GM19455 (cell line): ENCODE data around the gene MYOM1.
A peak's percentile ranks its signal among the peaks of the same experiment; 100 is the strongest.

Source experiments
- ATAC-seq: cut with Tn5 transposase; IDR thresholded peaks from one replicate; pipeline ENCODE4 v1.9.1; 2021; ENCODE audit not compliant: unreplicated experiment

MYOM1 gene

GRCh38 chr18:3153107-3153704 is 66.6 kb downstream of the MYOM1 start:
- no peak for ATAC-seq

GRCh38 chr18:3152294-3152693 is 67.5 kb downstream of the MYOM1 start:
- no peak for ATAC-seq

GRCh38 chr18:3151399-3152264 is 68.1 kb downstream of the MYOM1 start:
- no peak for ATAC-seq

DNA sequence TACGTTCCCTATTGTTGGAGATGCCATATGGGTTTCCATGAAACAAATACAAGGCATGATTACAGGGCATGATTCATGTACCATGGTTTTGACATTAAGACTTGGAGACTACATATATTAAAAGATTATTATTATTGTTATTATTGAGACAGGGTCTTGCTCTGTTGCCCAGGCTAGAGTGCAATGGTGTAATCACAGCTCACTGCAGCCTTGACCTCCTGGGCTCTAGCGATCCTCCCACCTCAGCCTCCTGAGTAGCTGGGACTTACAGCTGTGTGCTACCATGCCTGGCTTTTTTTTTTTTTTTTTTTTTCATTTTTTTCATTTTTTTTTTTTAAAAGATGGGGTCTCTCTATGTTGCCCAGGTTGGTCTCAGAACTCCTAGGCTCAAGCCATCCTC is 69.1 kb downstream of the MYOM1 start:
- ATAC-seq = no peak

DNA sequence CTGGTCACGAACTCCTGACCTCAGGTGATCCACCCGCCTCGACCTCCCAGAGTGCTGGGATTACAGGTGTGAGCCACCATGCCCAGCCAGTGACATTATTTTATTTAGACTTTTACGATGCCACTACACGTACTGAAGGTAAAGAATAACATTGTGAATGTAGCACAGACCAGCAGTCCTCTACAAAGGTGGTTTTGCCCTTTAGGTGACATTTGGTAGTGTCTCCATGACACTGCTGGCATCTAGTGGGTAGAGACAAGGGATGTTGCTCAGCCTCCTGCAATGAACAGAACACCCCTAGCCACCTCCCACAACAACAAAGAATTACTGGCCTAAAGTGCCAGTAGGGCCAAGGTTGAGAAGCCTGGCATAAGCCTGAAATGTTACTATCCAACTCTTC is 69.5 kb downstream of the MYOM1 start:
- no peak for ATAC-seq

DNA sequence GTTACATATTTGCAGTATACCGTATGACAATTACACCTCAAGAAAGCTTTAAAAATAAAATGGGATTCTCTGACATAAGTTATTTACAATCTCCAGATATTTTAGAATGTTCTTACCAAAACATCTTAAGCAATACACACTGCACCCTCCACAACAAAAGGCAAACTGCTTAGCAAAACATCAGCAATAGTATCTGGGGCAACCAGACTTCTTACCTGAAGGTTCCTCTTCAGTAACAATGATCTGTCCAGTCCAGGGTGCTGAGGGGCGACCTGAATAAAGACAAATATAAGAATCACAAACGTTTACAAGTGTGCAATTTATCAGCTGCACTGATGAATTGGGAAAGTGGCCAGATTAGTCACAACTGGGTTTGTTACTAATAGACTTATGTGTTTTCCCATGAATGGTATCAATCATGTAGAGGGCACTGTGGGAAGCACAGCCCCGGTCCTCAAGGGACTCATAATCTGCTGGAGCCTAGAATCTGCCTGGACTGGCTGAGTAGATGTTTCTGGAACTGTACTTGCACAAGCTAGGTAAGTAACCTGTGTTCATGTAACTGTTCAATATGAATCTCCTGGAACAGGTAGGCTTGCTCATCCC is 70.7 kb downstream of the MYOM1 start:
- ATAC-seq = no peak

DNA sequence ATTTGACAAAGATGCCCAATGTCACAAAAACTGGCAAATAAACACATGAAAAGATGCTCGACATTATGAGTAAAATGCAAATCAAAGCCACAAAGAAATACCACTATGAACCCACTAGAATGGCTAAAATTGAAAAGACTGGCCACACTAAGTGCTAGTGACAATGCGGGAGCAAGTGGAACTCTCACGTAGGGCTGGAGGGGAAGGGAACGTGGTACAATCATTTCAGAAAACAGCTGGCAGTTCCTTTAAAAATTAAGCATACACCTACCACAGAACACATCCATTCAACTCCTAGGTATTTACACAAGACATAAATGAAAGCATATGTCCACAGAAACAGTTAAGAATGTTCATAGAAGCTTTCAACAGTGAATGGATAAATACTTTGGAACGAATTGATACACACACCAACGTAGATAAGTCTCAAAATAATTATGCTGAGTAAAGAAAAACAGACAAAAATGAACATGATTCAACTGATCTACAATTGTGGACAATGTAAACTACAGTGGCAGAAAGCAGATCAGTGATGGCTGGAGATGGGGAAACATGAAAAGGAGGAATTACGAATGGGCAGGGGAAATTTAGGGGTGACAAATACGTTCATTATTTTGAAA is 71.7 kb downstream of the MYOM1 start:
- ATAC-seq = no peak

DNA sequence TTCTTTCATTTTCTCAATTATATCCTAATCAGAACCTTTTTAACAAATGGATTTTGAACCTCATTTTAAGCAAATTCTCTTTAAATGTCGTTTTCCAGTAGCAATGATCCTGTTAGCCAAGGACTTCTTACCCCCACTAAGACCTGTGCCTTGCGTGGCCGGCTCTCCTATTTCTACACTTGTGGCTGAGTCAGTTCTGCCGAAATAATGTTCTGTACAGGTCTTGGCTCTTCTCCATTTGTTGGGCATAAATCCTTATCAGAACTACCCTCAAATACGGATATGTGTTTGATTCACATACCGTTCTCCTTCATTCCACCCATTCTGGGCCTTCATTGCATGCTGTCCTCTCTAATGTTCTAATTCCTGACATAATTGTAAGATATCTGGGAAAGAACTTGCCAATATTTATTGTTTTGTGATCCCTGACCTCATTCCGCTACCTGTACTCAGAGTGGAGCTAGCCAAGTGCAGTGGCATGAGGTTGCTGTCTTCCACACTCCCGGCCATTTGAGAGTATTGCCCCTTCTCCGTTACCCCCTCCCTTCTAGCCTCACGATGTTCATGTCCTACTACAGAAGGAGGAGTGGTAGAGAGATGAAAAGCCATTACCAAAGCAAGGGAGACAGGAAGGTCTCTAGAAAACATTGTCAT is 78.7 kb downstream of the MYOM1 start:
- no peak for ATAC-seq

- ATAC-seq = no peak
Measured at GRCh38 chr18:3140342-3140741, 79.4 kb downstream of the MYOM1 start.

- ATAC-seq = no peak
Measured at GRCh38 chr18:3139406-3139805, 80.4 kb downstream of the MYOM1 start.

GRCh38 chr18:3138274-3138975 is 81.3 kb downstream of the MYOM1 start:
- ATAC-seq = no peak

GRCh38 chr18:3135536-3135935 is 84.2 kb downstream of the MYOM1 start:
- no peak for ATAC-seq

DNA sequence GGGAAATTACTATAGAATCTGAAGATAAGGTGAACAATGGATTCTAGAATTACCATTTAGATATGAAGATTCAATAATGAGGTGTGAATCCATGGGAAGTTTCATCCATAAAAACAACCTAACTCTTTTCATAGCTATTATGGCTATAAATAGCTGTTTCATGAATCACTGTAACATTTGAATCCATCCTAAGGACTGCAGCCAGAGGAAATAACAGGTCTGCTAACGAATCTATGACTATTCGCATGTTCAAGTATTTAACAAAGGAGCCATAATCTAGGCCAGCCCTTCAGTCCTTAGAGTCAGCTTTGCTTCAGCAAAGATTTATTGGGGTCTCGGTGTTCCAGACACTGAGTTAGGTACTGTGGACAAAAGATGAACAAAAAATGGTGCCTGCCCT is 87.1 kb downstream of the MYOM1 start:
- no peak for ATAC-seq

DNA sequence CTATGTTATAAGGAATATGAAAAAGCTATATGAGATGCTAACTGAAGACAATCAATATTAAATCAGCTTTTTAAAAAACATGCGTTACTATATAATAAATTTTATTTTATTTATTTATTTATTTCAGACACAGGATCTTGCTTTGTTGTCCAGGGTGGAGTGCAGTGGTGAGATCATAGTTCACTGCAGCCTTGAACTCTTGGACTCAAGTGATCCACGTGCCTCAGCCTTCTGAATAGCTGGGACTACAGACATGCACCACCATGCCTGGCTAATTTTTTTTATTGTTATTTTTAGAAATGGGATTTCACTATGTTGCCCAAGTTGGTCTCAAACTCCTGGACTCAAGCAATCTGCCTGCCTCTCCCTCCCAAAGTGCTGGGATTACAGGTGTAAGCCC is 89.4 kb downstream of the MYOM1 start:
- ATAC-seq = no peak

DNA sequence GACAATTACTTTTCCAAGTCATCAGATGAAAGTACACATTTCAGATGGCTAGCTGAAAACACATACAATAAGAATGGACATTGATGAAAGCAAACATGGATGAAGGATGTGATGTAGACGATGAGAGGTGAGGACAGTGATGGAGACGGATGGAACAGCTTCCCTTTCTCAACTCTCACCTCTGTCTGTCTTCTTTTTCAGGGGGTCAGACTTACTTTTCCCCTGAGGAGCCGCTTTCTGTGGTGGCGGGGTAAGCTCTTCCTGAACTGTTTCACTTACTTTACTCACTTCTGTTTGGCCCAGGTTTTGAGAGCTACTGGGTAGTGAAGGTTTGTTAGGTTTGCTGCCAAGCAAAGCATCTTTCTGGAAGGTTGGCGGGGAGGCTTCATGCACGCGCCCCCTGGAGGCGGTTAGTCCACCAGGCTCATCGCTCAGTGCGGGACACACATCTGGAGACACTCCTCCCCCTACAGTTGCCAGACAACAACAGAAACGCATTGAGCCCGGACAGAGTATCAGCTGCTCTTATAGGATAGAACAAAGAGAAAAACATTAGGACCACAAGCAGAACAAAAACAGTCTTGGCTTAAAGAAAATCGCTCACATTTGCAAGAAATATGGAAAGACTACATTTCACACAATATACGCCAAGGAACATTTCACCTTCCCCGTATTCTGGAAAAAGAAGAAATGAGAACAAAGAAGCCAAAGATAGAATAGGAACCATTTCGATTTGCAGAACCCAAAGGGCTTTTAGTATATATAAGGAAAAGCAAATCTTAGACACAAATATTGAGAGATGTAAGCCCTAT is 90.5 kb downstream of the MYOM1 start:
- ATAC-seq = peak; percentile 90

- no peak for ATAC-seq
Measured at GRCh38 chr18:3126457-3127097, 93.2 kb downstream of the MYOM1 start.

DNA sequence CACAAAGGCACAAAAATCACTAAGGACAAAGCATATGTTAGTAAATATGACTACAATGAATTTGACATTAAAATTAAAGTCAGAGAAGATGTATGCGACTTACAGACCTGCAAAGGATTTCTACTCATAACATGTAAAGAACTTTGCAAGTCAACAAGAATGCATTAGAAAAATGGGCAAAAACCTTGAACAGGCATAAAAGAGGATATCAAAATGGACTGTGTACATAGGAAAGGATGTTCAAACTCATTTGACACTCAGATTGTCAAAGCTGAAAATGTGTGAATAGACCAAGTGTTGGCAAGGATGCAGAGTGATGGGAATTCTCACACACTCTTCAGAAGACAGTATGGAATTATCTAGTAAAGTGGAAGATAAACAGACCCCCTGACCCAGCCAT is 94.9 kb downstream of the MYOM1 start:
- no peak for ATAC-seq

DNA sequence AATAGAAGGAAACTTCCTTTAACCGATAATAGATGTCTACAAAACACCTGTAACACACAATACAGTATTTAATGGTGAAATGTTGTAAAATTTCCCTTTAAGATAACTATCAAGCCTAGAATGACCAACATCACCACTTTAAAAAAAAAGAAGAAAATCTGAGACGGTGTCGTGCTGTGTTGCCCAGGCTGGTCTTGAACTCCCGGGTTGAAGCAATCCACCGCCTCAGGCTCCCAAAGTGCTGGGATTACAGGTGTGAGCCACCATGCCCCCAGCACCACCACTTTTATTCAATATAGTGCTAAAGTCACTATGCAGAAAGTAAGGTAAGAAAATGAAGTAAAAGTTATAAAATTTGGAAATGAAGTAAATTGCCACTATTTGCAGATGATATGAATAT is 96.9 kb downstream of the MYOM1 start:
- ATAC-seq = no peak

- ATAC-seq = no peak
Measured at GRCh38 chr18:3121259-3121658, 98.5 kb downstream of the MYOM1 start.
